BJ (cell line): ENCODE data around the gene TMEM169. TPM values are rescaled to one million over a fixed set of nuclear protein-coding genes. Genes with fewer than 3 reads are reported as not detected.

Source experiments
- CTCF ChIA-PET: fragments of 350-600 bp; formaldehyde crosslinking; extraction: SDS; loops from one replicate; lab custom pipeline; 2021; ENCODE audit warnings: antibody characterized with exemption, inconsistent platforms; lab: Yijun Ruan, JAX
- POLR2A ChIA-PET: fragments of 300-600 bp; sonication (Branson Sonifier 250); formaldehyde crosslinking; extraction: SDS; loops from one replicate; lab custom pipeline; 2021; ENCODE audit warnings: antibody characterized with exemption; lab: Charles Lee
- DNase-seq: peaks from one replicate; pipeline ENCODE4 v3.0.0-alpha.2; 2011; ENCODE audit warnings: low read depth
- H3K27me3 ChIP-seq: 2 replicates; pipeline ENCODE4 v1.6.0; 2011; ENCODE audit warnings: low read length; ENCODE audit not compliant: control insufficient read depth, insufficient read depth
- H3K36me3 ChIP-seq: 2 replicates; pipeline ENCODE4 v1.5.1; 2011; ENCODE audit warnings: low read length; ENCODE audit not compliant: control insufficient read depth, insufficient read depth
- H3K4me3 ChIP-seq: 2 replicates; pipeline ENCODE4 v1.5.1; 2011; ENCODE audit warnings: low read depth, mild to moderate bottlenecking, control low read depth, low read length
- CTCF ChIP-seq: IDR thresholded peaks from 2 replicates; pipeline ENCODE4 v1.5.1; 2011; ENCODE audit warnings: low read depth, mild to moderate bottlenecking, control low read depth, inconsistent platforms, low read length, moderate library complexity; ENCODE audit not compliant: insufficient read depth
- polyA plus RNA-seq: library from polyadenylated mRNA; depleted of rRNA; stranded (reverse); fragments of >200 nt; gene quantifications from 2 replicates; pipeline ENCODE4 v1.2.3, GENCODE V29; 2011

The TMEM169 gene
- polyA plus RNA-seq, 1 experiment: 0.10 TPM

GRCh38 chr2:216111122-216111521 is 29.4 kb downstream of the TMEM169 start:
- CTCF ChIA-PET: interaction anchor here (0.8 to 1.7 kb wide), 6 partner anchors 13 to 293 kb away, joined by 3 to 4 read pairs (median 3); no protein-coding TSS in a partner anchor
- Histone ChIP-seq H3K27me3 (no peaks in the 10 kb centered on the region), H3K36me3 (peaks cover 3% of the 10 kb centered on the region; the same call in 1 of the 2 replicates), H3K4me3 (no peak overlapping the region)
- POLR2A ChIA-PET: interaction anchor here (0.6 kb wide), 1 partner anchor 64 kb away, joined by 5 read pairs; no protein-coding TSS in a partner anchor
- DNase-seq: no peak
- TF ChIP-seq CTCF: no peak

DNA sequence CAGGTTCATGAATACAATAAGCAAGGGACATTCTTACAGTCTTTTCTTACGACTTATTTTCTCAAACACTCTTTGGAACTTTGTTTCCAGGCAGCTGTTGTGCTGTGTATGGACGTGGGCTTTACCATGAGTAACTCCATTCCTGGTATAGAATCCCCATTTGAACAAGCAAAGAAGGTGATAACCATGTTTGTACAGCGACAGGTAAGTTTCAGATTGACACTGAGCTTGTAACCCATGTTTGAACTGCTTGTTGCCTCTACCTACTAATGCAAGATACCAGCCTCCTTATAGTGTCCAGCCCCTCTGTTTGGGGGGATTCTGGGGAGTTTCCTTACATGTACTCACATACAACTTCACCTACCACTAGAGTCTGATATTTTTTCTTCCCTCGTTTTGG is 31.2 kb downstream of the TMEM169 start:
- POLR2A ChIA-PET: no interaction called here
- H3K4me3 ChIP-seq: no peak overlapping the region
- no peak for TF ChIP-seq CTCF
- CTCF ChIA-PET: interaction anchor here (1.6 to 2.0 kb wide), 3 partner anchors 17 to 291 kb away, joined by 4 to 10 read pairs (median 5); no protein-coding TSS in a partner anchor
- no peak for DNase-seq
- H3K27me3 ChIP-seq: no peaks in the 10 kb centered on the region
- peaks cover 3% of the 10 kb centered on the region; the same call in 1 of the 2 replicates for H3K36me3 ChIP-seq

GRCh38 chr2:216113572-216113971 is 31.9 kb downstream of the TMEM169 start:
- Histone ChIP-seq H3K36me3 (peaks cover 3% of the 10 kb centered on the region), H3K27me3 (no peaks in the 10 kb centered on the region), H3K4me3 (no peak overlapping the region)
- TF ChIP-seq CTCF: no peak
- ChIA-PET CTCF (interaction anchor here (1.6 to 2.0 kb wide), 3 partner anchors 17 to 290 kb away, joined by 4 to 10 read pairs (median 5); no protein-coding TSS in a partner anchor), POLR2A (interaction anchor here (0.7 kb wide), 1 partner anchor 11 kb away, joined by 3 read pairs; no protein-coding TSS in a partner anchor)
- DNase-seq: no peak

DNA sequence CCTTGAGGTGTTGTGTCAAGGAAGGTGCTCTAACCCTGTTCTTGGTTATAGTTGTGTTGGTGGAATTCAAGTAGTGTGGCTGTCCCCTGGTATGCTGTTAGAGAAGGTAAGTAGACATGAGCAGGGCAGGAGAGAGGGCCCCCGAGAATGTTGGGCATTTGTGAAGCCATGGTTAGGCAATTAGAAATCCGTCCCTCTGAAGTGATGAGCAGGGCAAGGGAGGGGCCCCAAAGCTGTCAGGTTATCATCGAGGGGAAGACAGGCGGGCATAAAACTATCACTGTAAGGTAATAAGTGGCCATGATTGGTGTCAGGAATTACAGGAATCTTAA is 32.6 kb downstream of the TMEM169 start:
- Histone ChIP-seq H3K36me3 (peaks cover 3% of the 10 kb centered on the region), H3K27me3 (no peaks in the 10 kb centered on the region), H3K4me3 (no peak overlapping the region)
- ChIA-PET CTCF (interaction anchor here (0.6 to 2.0 kb wide), 7 partner anchors 10 to 495 kb away, joined by 3 to 10 read pairs (median 4); no protein-coding TSS in a partner anchor), POLR2A (interaction anchor here (0.6 to 0.7 kb wide), 3 partner anchors 28 to 86 kb away, joined by 3 read pairs; no protein-coding TSS in a partner anchor)
- DNase-seq: no peak
- no peak for TF ChIP-seq CTCF

GRCh38 chr2:216114714-216115531 is 33.2 kb downstream of the TMEM169 start:
- DNase-seq: peak; percentile 91
- ChIA-PET POLR2A (interaction anchor here (0.6 to 0.7 kb wide), 3 partner anchors 28 to 86 kb away, joined by 3 read pairs; no protein-coding TSS in a partner anchor), CTCF (interaction anchor here (0.6 to 2.0 kb wide), 7 partner anchors 9 to 496 kb away, joined by 3 to 10 read pairs (median 4); no protein-coding TSS in a partner anchor)
- peak overlapping the region; percentile 38 for H3K4me3 ChIP-seq
- peaks cover 3% of the 10 kb centered on the region for H3K36me3 ChIP-seq
- no peaks in the 10 kb centered on the region for H3K27me3 ChIP-seq
- peak; percentile 92 for TF ChIP-seq CTCF
